Neuronal stem cell (in vitro differentiated cells): ENCODE measurements around the gene COQ2.
A peak's percentile ranks its signal among the peaks of the same experiment; 100 is the strongest.

Experiments used
- DNase-seq: peaks from one replicate; pipeline ENCODE4 v3.0.0-alpha.2; 2013; ENCODE audit warnings: low spot score
- H2AFZ ChIP-seq: one replicate; pipeline ENCODE4 v1.6.1; 2013; ENCODE audit warnings: mild to moderate bottlenecking, low read length, inconsistent platforms
- H2AK5ac ChIP-seq: 2 replicates; pipeline ENCODE4 v1.6.1; 2013; ENCODE audit warnings: low read depth, mild to moderate bottlenecking, inconsistent platforms, low read length, moderate library complexity, mixed read lengths
- H2BK120ac ChIP-seq: 2 replicates; pipeline ENCODE4 v1.6.1; 2013; ENCODE audit warnings: low read depth, mild to moderate bottlenecking, inconsistent platforms, low read length, moderate library complexity, mixed read lengths
- H2BK12ac ChIP-seq: one replicate; pipeline ENCODE4 v1.6.1; 2013; ENCODE audit warnings: low read length, inconsistent platforms
- H2BK15ac ChIP-seq: 2 replicates; pipeline ENCODE4 v1.6.1; 2013; ENCODE audit warnings: mild to moderate bottlenecking, low read length, inconsistent platforms, mixed read lengths
- H2BK5ac ChIP-seq: one replicate; pipeline ENCODE4 v1.6.1; 2013; ENCODE audit warnings: inconsistent platforms, mild to moderate bottlenecking, low read length, moderate library complexity
- H3K14ac ChIP-seq: one replicate; pipeline ENCODE4 v1.6.1; 2013; ENCODE audit warnings: low read length, inconsistent platforms
- H3K18ac ChIP-seq: 2 replicates; pipeline ENCODE4 v1.6.1; 2013; ENCODE audit warnings: low read length, inconsistent platforms
- H3K23ac ChIP-seq: 2 replicates; pipeline ENCODE4 v1.6.1; 2013; ENCODE audit warnings: low read depth, mild to moderate bottlenecking, mixed read lengths, low read length, inconsistent platforms; ENCODE audit not compliant: poor library complexity
- H3K27ac ChIP-seq: replicated peaks from 3 replicates; pipeline ENCODE4 v1.5.1; 2013; ENCODE audit warnings: low read length, inconsistent platforms
- H3K27me3 ChIP-seq, 3 experiments: 2 replicates each; pipeline ENCODE4 v1.6.1; 2013; ENCODE audit warnings: low read length in 3 of 3, mild to moderate bottlenecking in 2 of 3, inconsistent platforms in 1 of 3, low read depth in 1 of 3, mixed read lengths in 1 of 3, moderate library complexity in 1 of 3; ENCODE audit not compliant: control insufficient read depth in 3 of 3, insufficient read depth in 3 of 3
- H3K36me3 ChIP-seq, 2 donors: replicated peaks in 1 of 2; 2 replicates each; pipeline ENCODE4 v1.6.1; 2013; ENCODE audit warnings: low read length in 2 of 2; ENCODE audit not compliant: control insufficient read depth in 2 of 2, insufficient read depth in 2 of 2
- H3K4ac ChIP-seq: 2 replicates; pipeline ENCODE4 v1.6.1; 2013; ENCODE audit warnings: inconsistent platforms, mild to moderate bottlenecking, low read length, moderate library complexity
- H3K4me1 ChIP-seq, 2 donors: 1 replicate in 1 of 2; 2 replicates in 1 of 2; pipeline ENCODE4 v1.6.1; 2013; ENCODE audit warnings: low read length in 2 of 2, low read depth in 1 of 2; ENCODE audit not compliant: control insufficient read depth in 2 of 2, insufficient read depth in 1 of 2
- H3K4me2 ChIP-seq: one replicate; pipeline ENCODE4 v1.6.1; 2013; ENCODE audit warnings: mild to moderate bottlenecking, low read length, inconsistent platforms; ENCODE audit not compliant: insufficient read depth, poor library complexity, severe bottlenecking
- H3K4me3 ChIP-seq, 2 donors: 2 replicates each; pipeline ENCODE4 v1.5.1; 2013; ENCODE audit warnings: low read length in 2 of 2, mild to moderate bottlenecking in 2 of 2, inconsistent platforms in 1 of 2, moderate library complexity in 1 of 2
- H3K79me1 ChIP-seq: one replicate; pipeline ENCODE4 v1.6.1; 2013; ENCODE audit warnings: low read depth, mild to moderate bottlenecking, inconsistent platforms, low read length, moderate library complexity
- H3K9ac ChIP-seq: one replicate; pipeline ENCODE4 v1.6.1; 2013; ENCODE audit warnings: mild to moderate bottlenecking, low read depth, low read length, inconsistent platforms; ENCODE audit not compliant: poor library complexity
- H3K9me3 ChIP-seq, 2 donors: replicated peaks in 1 of 2; 2 replicates each; pipeline versions ENCODE3 to v1.6.1; 2013; ENCODE audit warnings: low read length in 2 of 2, mild to moderate bottlenecking in 2 of 2, inconsistent platforms in 1 of 2, low read depth in 1 of 2, mixed read lengths in 1 of 2, moderate library complexity in 1 of 2; ENCODE audit not compliant: control insufficient read depth in 2 of 2, insufficient read depth in 1 of 2
- H4K8ac ChIP-seq: one replicate; pipeline ENCODE4 v1.6.1; 2013; ENCODE audit warnings: low read depth, mild to moderate bottlenecking, inconsistent platforms, low read length, moderate library complexity
- H4K91ac ChIP-seq: one replicate; pipeline ENCODE4 v1.6.1; 2013; ENCODE audit warnings: low read length, low read depth, mild to moderate bottlenecking, inconsistent platforms; ENCODE audit not compliant: poor library complexity
- WGBS, 2 donors: extraction: QIAGEN DNeasy Blood & Tissue Kit; methylation state at CpG; one replicate each; pipeline ENCODE4 v1.1.7; 2013; ENCODE audit warnings: missing lambda C conversion rate in 2 of 2, mixed read lengths in 1 of 2; ENCODE audit not compliant: insufficient read length in 2 of 2, insufficient replicate concordance in 1 of 2; ENCODE audit errors: extremely low coverage in 2 of 2; 5-methylcytosine and 5-hydroxymethylcytosine counted together

The COQ2 gene

DNA sequence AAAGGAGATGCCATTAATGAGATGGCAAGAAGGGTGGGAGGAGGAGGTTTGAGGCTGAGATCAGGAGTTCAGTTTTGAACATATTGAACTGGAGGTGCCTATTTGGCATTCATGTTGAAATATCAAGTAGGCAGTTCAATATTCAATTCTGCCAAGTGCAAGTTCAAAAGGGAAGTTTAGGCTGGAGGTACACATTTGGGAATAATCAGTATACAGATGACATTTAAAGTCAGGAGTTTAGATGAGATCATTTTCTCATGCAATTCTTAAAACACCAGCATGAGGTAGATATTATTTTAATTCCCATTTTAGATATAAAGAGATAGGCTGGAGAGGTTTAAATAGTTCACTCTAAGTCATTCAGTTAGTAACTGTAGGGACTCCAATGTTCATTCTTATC lies 26.1 kb downstream of the COQ2 start:
- Histone ChIP-seq H4K8ac (no peak overlapping the region), H3K4me2 (no peak overlapping the region), H3K4me1 (peaks cover 4 to 11% of the 10 kb centered on the region in 2 donors), H3K36me3 (peaks cover 4 to 42% of the 10 kb centered on the region in 2 donors), H2AK5ac (no peak overlapping the region), H2BK120ac (no peak overlapping the region), H3K27ac (no peak overlapping the region), H3K79me1 (no peaks in the 10 kb centered on the region), H3K9me3 (no peaks in the 10 kb centered on the region), H4K91ac (no peak overlapping the region), H3K27me3 (no peaks in the 10 kb centered on the region), H3K4me3 (no peak overlapping the region), H3K9ac (no peak overlapping the region), H2BK5ac (no peak overlapping the region), H3K4ac (no peak overlapping the region), H3K18ac (no peak overlapping the region), H2AFZ (no peak overlapping the region), H2BK12ac (no peak overlapping the region), H3K23ac (no peak overlapping the region), H3K14ac (no peak overlapping the region), H2BK15ac (no peak overlapping the region)
- DNase-seq, result no peak

- H3K4me1 ChIP-seq, result peaks cover 4 to 11% of the 10 kb centered on the region in 2 donors
- no peak overlapping the region for H2BK120ac ChIP-seq
- H3K36me3 ChIP-seq, result peaks cover 2 to 35% of the 10 kb centered on the region in 2 donors
- H4K8ac ChIP-seq, result no peak overlapping the region
- DNase-seq, result no peak
- H2BK5ac ChIP-seq, result no peak overlapping the region
- H3K23ac ChIP-seq, result no peak overlapping the region
- H3K4me3 ChIP-seq, result no peak overlapping the region
- H3K27ac ChIP-seq, result no peak overlapping the region
- no peak overlapping the region for H2AK5ac ChIP-seq
- no peak overlapping the region for H3K4me2 ChIP-seq
- H3K9me3 ChIP-seq, result no peaks in the 10 kb centered on the region
- H2BK12ac ChIP-seq, result no peak overlapping the region
- no peak overlapping the region for H2AFZ ChIP-seq
- H4K91ac ChIP-seq, result no peak overlapping the region
- no peak overlapping the region for H3K9ac ChIP-seq
- H3K79me1 ChIP-seq, result no peaks in the 10 kb centered on the region
- H3K14ac ChIP-seq, result no peak overlapping the region
- H3K4ac ChIP-seq, result no peak overlapping the region
- no peaks in the 10 kb centered on the region for H3K27me3 ChIP-seq
- H2BK15ac ChIP-seq, result no peak overlapping the region
- WGBS, 2 donors, result no CpG with 5 or more reads among the region's 7 CpGs
- H3K18ac ChIP-seq, result no peak overlapping the region
These were observed 26.8 kb downstream of the COQ2 start for GRCh38 chr4:83257811-83258210.

GRCh38 chr4:83255584-83255983 lies 29.0 kb downstream of the COQ2 start:
- Histone ChIP-seq H3K9me3 (no peaks in the 10 kb centered on the region), H3K23ac (no peak overlapping the region), H4K91ac (no peak overlapping the region), H2BK120ac (no peak overlapping the region), H2BK12ac (no peak overlapping the region), H3K4me3 (no peak overlapping the region), H3K4me2 (no peak overlapping the region), H3K9ac (no peak overlapping the region), H3K79me1 (no peaks in the 10 kb centered on the region), H2BK5ac (no peak overlapping the region), H3K4ac (no peak overlapping the region), H2AK5ac (no peak overlapping the region), H4K8ac (no peak overlapping the region), H3K36me3 (peaks cover 0 to 16% of the 10 kb centered on the region in 2 donors), H3K4me1 (peaks cover 7 to 16% of the 10 kb centered on the region in 2 donors), H3K14ac (no peak overlapping the region), H2AFZ (no peak overlapping the region), H3K18ac (no peak overlapping the region), H3K27ac (no peak overlapping the region), H2BK15ac (no peak overlapping the region), H3K27me3 (no peaks in the 10 kb centered on the region)
- no peak for DNase-seq
- WGBS, 2 donors, result no CpG with 5 or more reads among the region's 1 CpG

DNA sequence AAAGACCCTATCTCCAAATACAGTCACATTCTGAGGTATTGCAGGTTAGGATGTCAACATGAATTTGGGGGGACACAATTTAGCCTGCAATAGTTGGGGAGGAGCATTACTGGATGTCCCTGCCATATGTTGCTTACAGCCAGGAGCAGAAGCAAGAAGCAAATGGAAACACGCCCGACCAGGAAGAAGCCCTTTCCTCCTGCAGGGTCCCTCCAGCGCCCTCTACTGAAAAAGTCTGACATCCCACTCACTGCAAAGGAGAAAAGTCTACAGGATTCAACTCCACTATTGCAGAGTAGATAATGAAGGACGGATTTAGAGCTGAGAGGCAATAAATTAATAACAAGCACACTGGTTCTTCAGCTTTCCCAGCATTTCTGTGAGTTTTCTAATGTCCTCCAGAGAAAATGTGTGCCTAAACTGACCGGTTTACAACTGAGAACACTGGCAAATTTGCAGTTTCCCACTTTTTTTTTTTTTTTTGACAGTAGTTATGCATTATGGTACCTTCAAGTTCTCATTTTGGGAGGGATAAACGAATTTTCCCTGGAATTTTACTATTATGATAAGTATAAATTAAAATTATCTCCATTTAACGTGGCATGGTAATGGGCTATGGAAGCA lies 31.7 kb downstream of the COQ2 start:
- Histone ChIP-seq H3K18ac (no peak overlapping the region), H3K9me3 (no peaks in the 10 kb centered on the region), H3K9ac (no peak overlapping the region), H4K91ac (no peak overlapping the region), H3K27me3 (no peaks in the 10 kb centered on the region), H2BK120ac (no peak overlapping the region), H3K36me3 (peaks cover 0 to 8% of the 10 kb centered on the region in 2 donors), H3K23ac (no peak overlapping the region), H2AFZ (no peak overlapping the region), H2BK5ac (no peak overlapping the region), H4K8ac (no peak overlapping the region), H3K4ac (no peak overlapping the region), H3K27ac (no peak overlapping the region), H3K4me1 (peaks cover 6 to 11% of the 10 kb centered on the region in 2 donors), H2BK12ac (no peak overlapping the region), H3K4me3 (no peak overlapping the region), H3K14ac (no peak overlapping the region), H2AK5ac (no peak overlapping the region), H2BK15ac (no peak overlapping the region), H3K79me1 (no peaks in the 10 kb centered on the region), H3K4me2 (no peak overlapping the region)
- no CpG with 5 or more reads among the region's 7 CpGs for WGBS, 2 donors
- DNase-seq, result peak; percentile 51
